ENCODE results near the gene ZNF428. TPM values are rescaled to one million over a fixed set of nuclear protein-coding genes. Genes with fewer than 3 reads are reported as not detected.
"Not testable (repeated sequence)": the region's sequence is repeated elsewhere in the genome, so short reads cannot be mapped to it uniquely, and the experiment has no call there.

The ZNF428 gene
- total and polyA plus RNA-seq, 2 of the 8 experiments (the other 6 are each of a cell fraction or from before 2014, with no cell fraction given): 7.8 to 16.7 TPM

- TF ChIP-seq E2F6 (IDR thresholded peaks at IDR 0.05): no peak
These were observed 13.4 kb downstream of the ZNF428 start (continued) for GRCh38 chr19:43605875-43606568.

DNA sequence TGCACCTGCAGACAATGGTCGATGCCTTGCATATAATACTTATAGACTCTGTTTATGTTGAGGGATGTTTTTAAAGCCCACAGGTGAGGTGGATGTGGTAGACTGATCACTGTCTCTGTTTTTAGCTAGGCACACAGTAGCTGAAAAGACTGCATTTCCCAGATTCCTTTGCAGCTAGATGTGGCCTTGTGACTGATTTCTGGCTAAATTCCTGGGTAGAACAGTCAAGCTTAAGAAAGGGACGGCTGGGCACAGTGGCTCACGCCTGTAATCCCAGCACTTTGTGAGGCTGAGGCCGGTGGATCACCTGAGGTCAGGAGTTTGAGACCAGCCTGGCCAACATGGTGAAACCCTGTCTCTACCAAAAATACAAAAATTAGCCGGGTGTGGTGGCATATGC lies 19.1 kb downstream of the ZNF428 start:
- POLR2A ChIA-PET (ENCODE audit: partially characterized antibody): interaction anchor here (1.0 to 1.8 kb wide), 3 partner anchors 13 to 17 kb away, joined by 3 to 6 read pairs (median 4); no protein-coding TSS in a partner anchor

More for the DNA sequence above, 19.1 kb downstream of the ZNF428 start:
- not testable (repeated sequence) for H3K56ac ChIP-seq (replicated peaks; ENCODE audit: insufficient read length, low read depth, low read length); H3K36me3 ChIP-seq (ENCODE audit: control insufficient read depth in 2 of 4, insufficient read depth in 4 of 4, low read length in 3 of 4); H4K20me1 ChIP-seq (replicated peaks in 1 of 2; ENCODE audit: control insufficient read depth in 1 of 2, insufficient read depth in 2 of 2, low read length in 2 of 2); H4K91ac ChIP-seq (replicated peaks; ENCODE audit: insufficient read length, low read length); H3K4me3 ChIP-seq (ENCODE audit: extremely low read depth in 1 of 4, insufficient read depth in 2 of 4, low read depth in 3 of 4, low read length in 4 of 4); H2AFZ ChIP-seq (ENCODE audit: low read length); H2BK12ac ChIP-seq (ENCODE audit: low read depth, low read length); H3K9me3 ChIP-seq (ENCODE audit: insufficient read depth in 2 of 2, low read depth in 1 of 2, low read length in 1 of 2); H4K5ac ChIP-seq (ENCODE audit: insufficient read length, low read depth, low read length); FAIRE-seq; H3K79me1 ChIP-seq (ENCODE audit: low read depth, low read length); H3K4ac ChIP-seq (replicated peaks; ENCODE audit: insufficient read length, low read depth, low read length); H2BK5ac ChIP-seq (ENCODE audit: low read depth, low read length); H3K23ac ChIP-seq (ENCODE audit: insufficient read length); H2BK15ac ChIP-seq (ENCODE audit: low read length); H3K9ac ChIP-seq (replicated peaks in 1 of 4; ENCODE audit: extremely low read depth in 1 of 4, low read depth in 3 of 4, low read length in 3 of 4); H2BK20ac ChIP-seq (ENCODE audit: low read length); H3K4me1 ChIP-seq (replicated peaks in 1 of 4; ENCODE audit: control insufficient read depth in 3 of 4, insufficient read depth in 4 of 4, low read length in 3 of 4); H3K14ac ChIP-seq (ENCODE audit: insufficient read length); H4K8ac ChIP-seq (ENCODE audit: extremely low read depth, insufficient read depth, low read length); DNase-seq (ENCODE audit: low read depth in 1 of 2, low spot score in 2 of 2); H2BK120ac ChIP-seq (replicated peaks; ENCODE audit: low read depth, low read length); H3K27ac ChIP-seq (ENCODE audit: low read depth, low read length); H2AK5ac ChIP-seq (ENCODE audit: low read depth, low read length); H3K4me2 ChIP-seq (ENCODE audit: insufficient read depth in 1 of 2, low read depth in 2 of 2, low read length in 2 of 2); H3K27me3 ChIP-seq (replicated peaks in 1 of 4; ENCODE audit: control insufficient read depth in 3 of 4, extremely low read depth in 1 of 4, insufficient read depth in 3 of 4, low read length in 3 of 4); H3K18ac ChIP-seq (ENCODE audit: extremely low read depth, low read length)
- H3K23me2 ChIP-seq (ENCODE audit: low read depth, low read length): peaks cover 10% of the 10 kb centered on the region; the same call in 1 of the 2 replicates
- 86% methylated on average over 5 of the region's 5 CpGs; no CpG with 5 or more reads in 1 of the 2 experiments for WGBS, 2 experiments (ENCODE audit: extremely low coverage in 1 of 2, insufficient coverage in 1 of 2, insufficient read length in 1 of 2, insufficient replicate concordance in 2 of 2, low coverage in 1 of 2, low lambda C conversion rate in 2 of 2, missing lambda C conversion rate in 1 of 2)
- H3K79me2 ChIP-seq (ENCODE audit: control insufficient read depth in 1 of 2, insufficient read depth in 2 of 2, low read length in 2 of 2): peaks cover 5 to 20% of the 10 kb centered on the region in 2 experiments
- CTCF ChIA-PET (ENCODE audit: partially characterized antibody): interaction anchor here (0.8 to 1.9 kb wide), 13 partner anchors 18 to 153 kb away, joined by 3 to 9 read pairs (median 4); no protein-coding TSS in a partner anchor
